HG03280 (cell line): ENCODE results near the gene CD300LB.

Experiments used
- ATAC-seq: cut with Tn5 transposase; IDR thresholded peaks from one replicate; pipeline ENCODE4 v1.9.1; 2021; ENCODE audit warnings: mild to moderate bottlenecking, moderate library complexity; ENCODE audit not compliant: unreplicated experiment

CD300LB gene

GRCh38 chr17:74550602-74551001, 19.3 kb upstream of the CD300LB start:
- ATAC-seq = no peak

GRCh38 chr17:74549343-74549742, 18.1 kb upstream of the CD300LB start:
- ATAC-seq = no peak

- ATAC-seq = no peak
Observed at GRCh38 chr17:74547736-74548135, 16.5 kb upstream of the CD300LB start.

- ATAC-seq = no peak
Observed at GRCh38 chr17:74547264-74547663, 16.0 kb upstream of the CD300LB start.

GRCh38 chr17:74546586-74546985, 15.3 kb upstream of the CD300LB start:
- ATAC-seq = no peak

GRCh38 chr17:74545843-74546230, 14.6 kb upstream of the CD300LB start, which contains the start of gene CD300C:
TSS of gene CD300C (minus strand) at chr17:74546115. CDS start at chr17:74545782, 333 bp downstream.
- ATAC-seq = no peak

- ATAC-seq = no peak
Observed at GRCh38 chr17:74544991-74545842, 13.9 kb upstream of the CD300LB start.

- no peak for ATAC-seq
Observed at GRCh38 chr17:74543891-74544760, 12.9 kb upstream of the CD300LB start.

- no peak for ATAC-seq
Observed at GRCh38 chr17:74543406-74543805, 12.1 kb upstream of the CD300LB start.

GRCh38 chr17:74542727-74543383, 11.6 kb upstream of the CD300LB start:
- no peak for ATAC-seq

- no peak for ATAC-seq
Observed at GRCh38 chr17:74542166-74542565, 10.9 kb upstream of the CD300LB start.

- ATAC-seq = no peak
Observed at GRCh38 chr17:74541176-74542111, 10.2 kb upstream of the CD300LB start.

- ATAC-seq = no peak
Observed at GRCh38 chr17:74539281-74539820, 8.1 kb upstream of the CD300LB start.

GRCh38 chr17:74536890-74537289, 5.6 kb upstream of the CD300LB start:
- no peak for ATAC-seq

- no peak for ATAC-seq
Observed at GRCh38 chr17:74532115-74532514, 840 bp upstream of the CD300LB start.

GRCh38 chr17:74530831-74531150, 484 bp downstream of the CD300LB start:
- ATAC-seq = no peak

GRCh38 chr17:74529243-74529642, 2.0 kb downstream of the CD300LB start:
- ATAC-seq = no peak

GRCh38 chr17:74528491-74529199, 2.6 kb downstream of the CD300LB start:
- ATAC-seq = peak; percentile 72

GRCh38 chr17:74527756-74528155, 3.5 kb downstream of the CD300LB start:
- ATAC-seq = no peak
